ENCODE results near the gene ANKRD13A.
"Not testable (repeated sequence)": the region's sequence is repeated elsewhere in the genome, so short reads cannot be mapped to it uniquely, and the experiment has no call there.

ANKRD13A gene

DNA sequence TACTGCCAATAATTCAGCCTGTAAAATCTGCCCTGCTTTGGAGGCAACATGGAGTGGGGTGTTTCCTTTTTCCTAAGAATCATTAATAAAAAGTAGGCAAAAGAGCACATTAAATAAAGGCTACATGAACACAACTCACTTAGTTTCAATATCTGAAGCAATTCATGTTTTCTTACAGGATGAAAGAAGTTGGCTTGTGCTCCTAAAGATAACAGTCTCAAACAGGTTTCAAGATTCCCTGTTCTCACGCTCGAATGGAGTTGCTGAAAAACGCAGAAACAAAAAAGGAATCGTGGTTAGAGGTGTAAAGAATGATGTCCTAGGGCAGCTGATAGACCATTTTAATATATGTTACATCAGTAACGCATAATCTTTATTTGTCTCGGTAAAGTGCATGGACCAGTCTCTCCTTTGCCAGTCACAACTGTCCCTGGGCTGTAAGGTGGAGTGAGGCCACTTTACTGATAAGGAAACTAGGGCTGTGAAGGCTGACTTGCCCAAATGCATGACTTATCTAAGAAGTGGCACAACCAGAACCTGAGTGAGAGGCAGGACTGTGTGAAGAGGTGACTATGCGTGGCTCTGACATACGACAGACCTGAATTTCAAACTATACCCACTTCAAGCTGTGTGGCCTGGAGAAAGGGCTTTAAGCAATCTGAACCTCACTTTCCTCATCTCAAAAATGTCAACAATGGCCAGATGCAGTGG, 15.6 kb upstream of the ANKRD13A start:
- DNase-seq (ENCODE audit: low read depth in 3 of 3): no peak

DNA sequence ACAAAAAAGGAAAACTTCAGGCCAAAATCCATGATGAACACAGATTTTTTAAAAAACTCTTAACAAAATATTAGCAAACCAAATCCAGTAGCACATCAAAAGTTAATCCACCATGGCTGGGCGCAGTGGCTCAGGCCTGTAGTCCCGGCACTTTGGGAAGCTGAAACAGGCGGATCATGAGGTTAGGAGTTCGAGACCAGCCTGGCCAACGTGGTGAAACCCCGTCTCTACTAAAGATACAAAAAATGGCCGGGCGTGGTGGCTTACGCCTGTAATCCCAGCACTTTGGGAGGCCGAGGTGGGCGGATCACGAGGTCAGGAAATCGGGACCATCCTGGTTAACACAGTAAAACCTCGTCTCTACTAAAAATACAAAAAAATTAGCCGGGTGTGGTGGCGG, 13.0 kb upstream of the ANKRD13A start:
- DNase-seq (ENCODE audit: low read depth in 3 of 3): not testable (repeated sequence)

DNA sequence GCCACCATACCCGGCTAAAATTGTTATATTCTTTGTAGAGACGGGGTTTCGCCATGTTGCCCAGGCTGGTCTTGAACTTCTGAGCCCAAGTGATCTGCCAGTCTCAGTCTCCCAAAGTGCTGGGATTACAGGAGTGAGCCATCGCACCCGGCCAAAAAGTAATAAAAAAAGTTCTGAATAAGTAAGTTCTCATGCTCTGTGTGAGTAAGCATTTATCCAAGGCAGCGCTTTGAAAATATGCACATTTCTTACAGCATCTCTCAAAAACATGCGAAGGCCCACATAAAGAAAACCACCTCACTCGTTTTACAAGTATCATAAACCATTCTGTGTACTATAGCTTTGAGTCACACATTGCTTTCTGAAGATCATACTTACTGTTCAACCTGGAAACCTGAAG, 11.6 kb upstream of the ANKRD13A start:
- DNase-seq (ENCODE audit: low read depth in 3 of 3): no peak

DNA sequence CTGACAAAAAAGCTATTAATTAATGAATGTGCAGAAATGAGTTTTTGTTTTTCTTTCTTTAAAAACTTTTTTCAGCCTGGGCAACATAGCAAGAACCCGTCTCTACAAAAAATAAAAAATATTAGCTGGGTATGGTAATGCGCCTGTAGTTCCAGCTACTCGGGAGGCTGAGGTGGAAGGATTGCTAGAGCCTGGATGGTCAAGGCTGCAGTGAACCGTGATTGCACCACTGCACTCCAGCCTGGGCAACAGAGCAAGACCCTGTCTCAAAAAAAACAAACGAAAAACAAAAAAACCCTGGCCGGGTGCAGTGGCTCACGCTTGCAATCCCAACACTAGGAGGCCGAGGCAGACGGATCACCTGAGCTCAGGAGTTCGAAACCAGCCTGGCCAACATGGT, 11.0 kb upstream of the ANKRD13A start:
- no peak for DNase-seq (ENCODE audit: low read depth in 3 of 3)

DNA sequence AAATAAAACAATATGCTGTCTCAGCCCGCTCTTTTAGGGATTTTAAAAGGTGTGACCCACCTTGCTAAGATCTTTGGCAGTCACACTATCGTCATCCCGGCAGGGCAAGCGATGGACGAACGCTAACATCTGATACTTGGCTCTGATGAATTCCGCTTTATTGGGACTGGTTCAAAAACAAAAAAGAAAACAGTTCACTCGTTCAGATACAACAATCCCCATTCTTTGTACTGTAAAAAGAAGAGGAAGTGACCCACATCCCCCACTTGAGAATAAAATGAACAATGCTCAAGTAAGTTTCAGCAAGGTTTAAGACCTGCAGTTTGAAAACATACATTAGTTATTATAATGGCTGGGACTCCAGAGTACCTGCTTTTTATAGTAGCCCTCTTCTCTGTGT, 10.3 kb upstream of the ANKRD13A start:
- no peak for DNase-seq (ENCODE audit: low read depth in 3 of 3)

DNA sequence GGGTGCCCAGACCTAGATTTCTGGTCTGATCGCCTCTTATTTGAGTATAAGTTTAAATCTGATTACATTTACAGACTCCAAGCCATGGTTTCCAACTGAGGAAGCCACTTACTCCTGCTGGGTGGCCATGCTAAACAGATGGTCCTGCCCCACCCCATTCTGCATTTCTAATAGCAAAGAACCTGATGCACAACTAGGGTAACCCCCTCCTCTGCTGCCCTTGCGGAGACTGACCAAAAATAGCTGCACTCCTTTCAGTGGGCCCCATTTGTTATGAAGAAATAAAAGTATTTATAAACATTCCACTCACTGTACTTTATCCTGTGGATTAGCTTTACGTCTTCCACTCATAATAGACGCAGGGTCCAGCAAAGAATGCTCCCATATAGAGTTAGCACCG, 9.8 kb upstream of the ANKRD13A start:
- no peak for DNase-seq (ENCODE audit: low read depth in 3 of 3)

DNA sequence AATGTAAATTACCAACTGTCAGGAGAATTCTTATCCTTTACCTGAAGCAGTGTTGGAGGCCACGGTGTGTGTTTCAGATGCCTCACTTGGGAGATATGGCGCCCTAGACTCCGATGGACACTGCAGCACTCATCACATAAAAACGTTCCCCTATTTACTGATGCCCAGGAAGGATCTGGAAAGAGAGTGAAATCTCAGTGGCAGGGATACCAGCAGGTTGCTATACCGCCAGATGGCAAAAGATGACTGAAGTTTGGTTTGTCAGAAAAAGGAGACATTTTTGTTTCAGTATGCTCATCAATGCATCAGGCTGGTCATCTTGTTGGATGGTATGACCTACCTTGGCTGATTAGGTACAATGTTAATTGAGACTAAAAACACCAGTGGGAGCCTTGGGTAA, 7.6 kb upstream of the ANKRD13A start:
- DNase-seq (ENCODE audit: low read depth in 3 of 3): no peak

DNA sequence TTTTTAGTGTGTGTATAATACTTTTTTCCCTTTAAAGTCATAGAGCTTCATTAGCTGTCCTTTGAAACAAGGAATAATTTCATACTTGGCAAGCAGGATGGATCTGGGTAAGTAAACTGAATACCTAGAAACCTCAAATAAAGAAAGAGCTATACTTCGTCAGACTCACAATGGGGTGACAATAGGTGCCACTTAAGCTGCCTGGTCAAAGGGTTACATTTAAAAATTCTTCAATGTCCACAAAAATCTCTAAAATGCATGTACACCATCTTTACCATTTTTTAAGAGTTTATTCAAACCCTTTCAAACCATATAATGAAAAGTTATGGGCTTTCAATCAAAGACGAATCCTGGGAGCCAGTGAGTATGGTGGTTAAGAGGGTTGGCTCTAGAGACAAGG, 6.1 kb upstream of the ANKRD13A start:
- no peak for DNase-seq (ENCODE audit: low read depth in 3 of 3)

DNA sequence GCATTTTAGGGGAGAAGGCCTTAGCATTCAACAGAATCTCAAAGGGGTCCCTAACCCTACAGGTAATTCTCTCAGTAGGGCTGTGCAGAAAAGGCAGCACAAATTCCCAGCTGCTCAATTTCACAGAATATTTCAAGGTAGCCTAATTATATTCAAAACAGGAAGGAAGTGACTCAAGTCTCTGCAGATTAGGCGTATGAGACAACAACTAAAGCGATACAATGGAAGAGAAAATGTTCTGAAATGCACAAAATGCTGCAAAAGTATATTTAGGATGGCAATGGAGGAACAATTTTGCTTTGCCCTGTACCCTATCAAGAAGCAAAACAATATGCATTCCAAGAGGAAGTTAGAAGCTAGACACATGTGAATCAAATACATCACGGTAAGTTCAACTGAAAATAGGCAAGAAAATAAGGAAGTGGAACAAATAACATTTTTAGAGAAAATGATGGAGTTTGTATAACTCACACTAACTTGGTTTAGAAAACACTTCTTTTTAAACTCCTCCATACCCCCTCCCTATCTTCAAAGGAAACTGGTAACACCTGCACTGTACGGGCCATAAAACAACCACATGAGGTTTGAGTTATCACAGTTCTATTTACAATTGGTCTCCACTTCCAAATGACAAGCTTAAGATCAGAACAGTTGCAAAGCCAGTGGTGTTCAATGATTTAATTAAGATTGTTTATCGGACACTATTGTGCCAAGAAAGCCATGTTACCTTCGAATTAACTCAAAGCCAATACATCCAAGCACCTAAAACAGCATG, 4.6 kb upstream of the ANKRD13A start:
- DNase-seq (ENCODE audit: low read depth in 3 of 3): no peak

DNA sequence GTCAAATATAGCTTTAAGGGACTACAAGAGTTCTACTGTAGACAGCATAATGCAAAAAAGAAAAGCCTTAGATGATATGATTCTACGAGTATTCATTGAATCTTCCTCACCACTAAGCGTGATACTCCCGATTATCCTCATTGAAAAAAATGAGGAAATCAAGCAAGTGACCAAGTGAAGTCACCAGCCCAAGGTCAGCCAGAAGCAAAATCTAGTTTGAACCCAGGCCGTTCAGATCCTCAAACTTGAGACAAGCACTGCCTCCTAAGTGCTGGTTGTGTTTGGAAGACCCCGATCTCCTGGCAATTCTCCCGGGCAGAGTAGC, 3.9 kb upstream of the ANKRD13A start:
- no peak for DNase-seq (ENCODE audit: low read depth in 3 of 3)

DNA sequence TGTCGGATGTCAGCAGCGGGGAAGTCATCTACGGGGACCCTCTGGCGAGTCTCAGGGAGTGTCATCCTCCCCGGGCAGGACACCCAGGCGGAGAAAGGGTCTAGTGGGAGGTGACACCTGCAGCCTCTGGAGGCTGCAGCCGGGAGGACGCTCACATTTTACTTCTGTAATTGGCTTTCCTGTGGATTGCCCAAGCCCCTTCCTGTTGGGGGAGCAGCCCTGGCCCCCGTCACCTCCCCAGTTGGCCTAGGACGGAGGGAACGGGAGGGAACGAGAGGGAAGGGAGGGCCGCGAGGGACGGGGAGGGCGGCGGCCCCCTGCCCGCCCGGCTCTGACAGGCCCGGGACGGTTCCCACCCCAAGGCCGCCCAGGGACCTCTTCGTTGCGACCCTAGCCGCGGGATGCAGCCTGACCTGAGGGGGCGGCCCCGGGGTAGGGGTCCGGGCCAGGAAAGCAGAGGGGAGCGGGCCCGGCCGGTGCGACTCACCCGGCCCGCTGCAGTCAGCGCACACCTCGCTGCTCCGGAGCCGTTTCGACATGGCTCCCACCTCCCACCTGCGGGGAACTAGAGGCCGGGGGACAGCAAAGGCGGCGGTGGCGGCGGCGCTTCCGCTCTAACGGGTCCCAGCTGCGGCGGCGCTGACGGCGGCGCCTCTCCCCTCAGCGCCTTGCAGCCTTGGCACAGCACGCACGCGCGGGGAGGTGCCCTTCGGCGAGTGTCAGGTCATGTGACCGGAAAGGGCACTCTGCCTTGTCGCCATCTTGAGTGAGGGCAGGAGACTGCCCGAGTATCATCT, 3.3 kb upstream of the ANKRD13A start, which contains the start of gene GIT2:
GIT2 (minus strand) TSS at position 683 of the 797 bp plus-strand sequence; CDS start at position 539, 144 bp downstream.
- peak; percentile 84 to 93 (median 89) for DNase-seq (ENCODE audit: low read depth in 3 of 3)

DNA sequence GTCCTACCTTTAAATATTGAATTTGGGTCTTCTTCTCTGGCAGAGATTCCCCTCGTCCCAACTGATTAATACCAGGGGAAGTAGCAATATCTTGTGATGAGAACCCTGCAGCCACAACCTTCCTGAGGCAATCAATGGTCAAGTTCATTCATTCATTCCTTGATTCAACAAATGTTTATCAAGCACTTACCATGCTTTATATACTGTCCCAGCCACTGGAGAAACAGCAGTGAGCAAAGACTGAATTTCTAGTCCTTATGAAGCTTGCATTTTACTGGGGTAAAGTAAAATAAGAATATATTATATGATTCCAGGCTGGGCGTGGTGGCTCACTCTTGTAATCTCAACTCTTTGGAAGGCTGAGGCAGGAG, 2.8 kb upstream of the ANKRD13A start:
- no peak for DNase-seq (ENCODE audit: low read depth in 3 of 3)

DNA sequence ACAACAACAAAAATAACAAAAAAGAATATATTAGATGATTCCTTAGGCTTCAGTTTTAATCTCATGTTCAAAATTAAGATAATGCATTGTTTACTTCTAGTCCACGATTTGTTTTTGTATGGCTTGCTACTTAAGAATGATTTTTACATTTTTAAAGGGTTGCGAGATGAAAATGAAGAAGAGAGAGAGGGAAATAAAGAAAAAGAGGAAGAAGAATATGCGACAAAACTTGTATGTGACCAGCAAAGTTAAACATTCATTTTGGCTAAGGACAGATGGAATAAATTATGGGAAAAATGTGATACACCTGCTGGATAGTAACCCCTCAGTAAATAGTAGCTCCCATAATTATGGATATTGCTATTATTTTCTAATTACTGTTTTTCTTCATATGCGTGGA, 1.8 kb upstream of the ANKRD13A start:
- DNase-seq (ENCODE audit: low read depth in 3 of 3): no peak

DNA sequence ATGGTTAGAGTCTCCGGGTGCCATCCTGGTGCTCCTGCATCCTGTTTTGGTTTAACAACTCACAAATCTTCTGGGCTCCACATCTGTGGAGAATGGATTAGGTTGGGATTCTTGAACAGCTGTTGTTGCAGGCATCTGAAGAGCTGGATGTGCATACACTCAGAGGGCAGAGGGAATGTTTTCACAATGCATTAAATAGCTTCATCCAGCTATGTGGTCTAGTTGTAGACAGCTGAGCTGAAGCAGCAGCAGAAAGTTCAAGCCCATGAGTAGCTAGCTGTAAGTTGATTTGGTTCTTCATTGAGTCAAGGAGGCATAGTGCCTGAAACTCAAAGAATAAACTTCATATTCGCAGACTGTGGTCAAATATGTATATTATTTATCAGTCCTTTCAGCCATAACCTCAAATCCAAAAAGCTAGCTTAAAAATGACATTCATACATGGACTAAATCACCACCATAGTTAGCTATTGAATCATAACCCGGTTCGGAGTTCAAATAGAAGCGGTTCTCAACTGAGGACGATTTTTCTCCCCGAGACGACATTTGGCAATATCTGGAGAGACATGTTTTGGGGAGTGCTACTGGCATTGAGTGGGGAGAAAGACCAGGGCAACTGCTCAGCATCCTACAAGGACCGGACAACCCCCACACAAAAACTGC, 858 bp upstream of the ANKRD13A start:
- DNase-seq (ENCODE audit: low read depth in 3 of 3): no peak

DNA sequence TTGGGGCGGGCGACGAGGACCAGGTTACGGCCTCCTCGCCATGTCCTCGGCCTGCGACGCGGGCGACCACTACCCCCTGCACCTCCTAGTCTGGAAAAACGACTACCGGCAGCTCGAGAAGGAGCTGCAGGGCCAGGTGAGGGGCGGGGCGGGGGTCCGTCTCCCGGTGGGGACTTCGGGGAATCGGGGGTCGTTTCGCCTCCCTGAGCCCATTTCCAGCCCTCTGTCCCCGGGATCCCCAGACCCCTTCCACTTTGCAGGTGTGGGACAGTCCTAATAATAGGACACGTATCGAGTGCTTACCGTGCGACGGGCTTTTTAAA, 380 bp downstream of the ANKRD13A start:
- no peak for DNase-seq (ENCODE audit: low read depth in 3 of 3)

DNA sequence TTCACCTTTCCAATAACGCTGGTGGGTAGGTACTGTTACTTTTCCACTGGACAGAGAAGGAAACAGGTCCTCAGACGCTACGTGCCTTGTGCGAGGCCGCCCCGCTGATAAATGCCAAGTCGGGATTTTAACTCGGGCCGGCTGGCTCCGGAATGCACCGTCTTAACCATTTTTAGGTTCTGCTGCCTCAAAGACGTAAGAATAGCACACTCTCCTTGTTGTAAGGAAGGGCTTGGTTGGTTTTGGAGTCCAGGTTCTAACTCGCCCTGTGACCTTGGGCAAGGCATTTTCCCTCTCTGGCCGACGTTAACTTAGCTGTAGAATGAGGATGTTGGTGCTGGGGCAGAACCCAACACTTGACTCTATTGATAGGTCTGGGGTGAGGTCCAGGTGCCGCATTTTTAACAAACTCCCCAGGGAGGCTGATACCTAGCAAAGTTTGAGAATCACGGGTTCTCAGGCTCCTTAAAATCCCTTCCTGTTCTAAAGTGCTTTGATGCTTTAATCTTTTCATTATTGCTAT, 814 bp downstream of the ANKRD13A start:
- DNase-seq (ENCODE audit: low read depth in 3 of 3): no peak

DNA sequence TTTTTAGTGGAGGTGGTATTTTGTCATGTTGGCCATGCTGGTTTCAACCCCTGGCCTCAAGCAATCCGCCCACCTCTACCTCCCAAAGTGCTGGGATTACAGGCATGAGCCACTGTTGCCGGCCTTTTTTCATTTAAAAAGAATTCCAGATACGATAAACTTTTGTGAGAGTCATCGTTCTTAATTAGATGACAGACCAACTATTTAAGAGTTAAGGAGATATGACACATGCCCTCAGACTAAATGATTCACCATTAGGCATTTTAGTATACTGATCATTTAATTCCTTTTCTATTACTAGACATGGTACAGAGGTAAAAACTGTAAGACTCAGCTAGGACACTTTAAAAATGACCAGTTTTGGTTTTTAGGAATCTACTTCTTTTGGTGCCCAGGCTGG, 2.4 kb downstream of the ANKRD13A start:
- no peak for DNase-seq (ENCODE audit: low read depth in 3 of 3)

DNA sequence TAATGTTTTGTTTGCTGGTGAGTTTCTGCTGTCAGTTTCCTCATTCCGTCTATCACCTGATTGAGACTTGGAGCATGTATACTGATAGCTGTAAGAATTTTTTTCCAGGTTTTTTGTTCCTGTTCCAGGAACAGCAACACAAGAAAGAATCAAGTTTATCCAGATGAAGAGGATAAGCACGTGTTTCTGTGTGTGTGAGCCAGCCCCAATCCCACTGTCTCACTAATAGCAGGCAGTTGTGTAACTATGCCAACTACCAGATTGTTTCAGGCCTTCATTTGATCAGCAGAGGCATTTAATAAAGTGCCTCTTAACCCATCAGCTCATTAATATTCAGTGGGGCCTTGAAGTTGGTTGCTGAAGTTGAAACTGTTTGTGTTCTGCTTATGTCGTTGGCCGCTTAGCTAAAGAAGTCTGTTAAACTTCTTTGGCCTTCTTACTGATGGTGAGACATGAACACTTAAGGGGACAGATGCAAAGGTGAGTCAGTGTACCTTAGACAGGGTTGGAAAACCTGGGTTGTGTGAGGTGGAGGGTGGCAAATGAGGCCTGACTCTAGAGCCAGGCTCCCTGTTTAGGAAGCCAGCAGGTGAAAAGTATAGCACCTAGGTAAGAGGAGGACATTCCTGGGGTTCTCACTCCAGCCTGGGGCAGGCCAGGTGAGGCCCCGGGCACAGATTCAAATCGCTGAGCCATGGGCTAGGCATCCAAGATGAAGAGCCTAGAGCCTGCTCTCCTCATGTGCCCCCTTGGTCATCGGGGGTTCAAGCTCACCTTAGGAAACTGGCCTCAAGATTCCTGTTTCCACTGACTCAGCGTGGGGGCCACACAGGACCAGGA, 3.7 kb downstream of the ANKRD13A start:
- DNase-seq (ENCODE audit: low read depth in 3 of 3): no peak

DNA sequence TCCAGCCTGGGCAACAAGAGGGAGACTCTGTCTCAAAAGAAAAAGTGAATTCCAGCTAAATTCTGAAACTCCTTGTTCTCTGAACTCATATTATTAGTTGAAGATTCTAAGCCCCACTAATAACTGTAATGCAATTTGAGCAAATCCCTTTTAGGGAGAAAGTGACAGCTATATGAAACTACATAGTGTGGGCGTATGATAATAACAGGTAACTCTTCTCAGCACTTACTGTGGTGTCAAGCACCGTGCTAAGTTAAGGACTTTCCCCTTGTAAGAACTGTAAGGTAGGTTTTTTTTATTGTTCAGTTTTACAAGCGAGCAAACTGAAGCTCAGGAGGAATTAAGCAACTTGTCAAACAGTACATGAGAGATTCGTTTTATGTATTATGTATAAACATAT, 5.4 kb downstream of the ANKRD13A start:
- no peak for DNase-seq (ENCODE audit: low read depth in 3 of 3)

DNA sequence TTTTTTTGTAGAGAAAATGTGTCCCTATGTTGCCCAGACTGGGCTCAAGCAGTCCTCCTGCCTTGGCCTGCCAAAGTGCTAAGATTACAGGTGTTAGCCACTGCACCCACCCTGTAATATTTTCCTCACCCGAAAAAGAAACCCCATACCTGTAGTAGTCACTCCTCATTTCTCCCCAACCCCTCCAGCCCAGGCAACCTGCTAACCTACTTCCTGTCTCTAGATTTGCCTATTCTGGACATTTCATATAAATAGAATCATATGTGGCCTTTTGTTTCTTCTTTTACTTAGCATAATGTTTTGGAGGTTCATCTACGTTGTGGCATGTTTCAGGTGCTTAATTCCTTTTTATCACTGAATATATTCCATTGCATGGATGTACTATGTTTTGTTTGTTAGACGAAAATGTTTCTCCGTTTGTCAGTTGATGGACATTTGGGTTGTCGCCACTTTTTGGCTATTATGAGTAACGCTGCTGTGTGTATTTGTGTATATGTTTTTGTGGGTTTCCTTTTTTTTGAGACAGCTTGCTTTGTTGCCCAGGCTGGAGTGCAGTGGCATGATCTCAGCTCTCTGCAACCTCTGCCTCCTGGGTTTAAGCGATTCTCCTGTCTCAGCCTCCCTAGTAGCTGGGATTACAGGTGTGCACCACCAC, 6.2 kb downstream of the ANKRD13A start:
- no peak for DNase-seq (ENCODE audit: low read depth in 3 of 3)

DNA sequence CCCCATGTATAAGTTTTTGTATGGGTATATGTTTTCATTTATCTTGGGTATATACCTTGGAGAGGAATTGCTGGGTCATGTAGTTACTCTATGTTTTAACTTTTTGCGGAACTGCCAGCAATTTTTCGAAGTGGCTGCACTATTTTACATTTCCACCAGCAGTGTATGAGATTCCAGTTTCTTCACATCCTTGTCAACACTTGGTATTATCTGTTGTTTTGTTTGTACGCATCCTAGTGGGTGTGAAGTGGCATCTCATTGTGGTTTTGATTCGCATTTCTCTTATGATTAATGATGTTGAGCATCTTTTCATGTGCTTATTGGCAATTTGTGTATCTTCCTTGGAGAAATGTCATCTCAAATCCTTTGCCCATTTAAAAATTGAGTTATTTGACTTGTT, 6.9 kb downstream of the ANKRD13A start:
- no peak for DNase-seq (ENCODE audit: low read depth in 3 of 3)

Measured in stimulated activated CD4-positive, alpha-beta T cell treated with anti-CD3 and anti-CD28 coated beads, TNF-alpha, amount 100 ng/mL, for 24 hours (primary cell).